AG04449 (cell line): ENCODE results near the gene NUCB1.
A peak's percentile ranks its signal among the peaks of the same experiment; 100 is the strongest.
"Not testable (repeated sequence)": the region's sequence is repeated elsewhere in the genome, so short reads cannot be mapped to it uniquely, and the experiment has no call there.

Source experiments
- CTCF ChIA-PET: fragments of 350-600 bp; formaldehyde crosslinking; extraction: SDS; loops from one replicate; lab custom pipeline; 2021; ENCODE audit warnings: antibody characterized with exemption; lab: Yijun Ruan, JAX
- POLR2A ChIA-PET: fragments of 400-600, 350-600 bp; formaldehyde crosslinking; extraction: SDS; loops from one replicate; lab custom pipeline; 2020; ENCODE audit warnings: antibody characterized with exemption, inconsistent platforms; lab: Yijun Ruan, JAX
- DNase-seq: peaks from one replicate; pipeline ENCODE4 v3.0.0-alpha.2; 2010; ENCODE audit warnings: low read depth, low spot score
- H3K4me3 ChIP-seq: 2 replicates; pipeline ENCODE4 v1.5.1; 2011; ENCODE audit warnings: low read depth, mild to moderate bottlenecking, control low read depth, low read length
- TF ChIP-seq, protein P1 (sequence below): IDR thresholded peaks from one replicate; pipeline ENCODE4 v1.5.1; 2011; ENCODE audit warnings: mild to moderate bottlenecking, moderate library complexity, low read length, control low read depth, inconsistent platforms; ENCODE audit not compliant: insufficient read depth; ENCODE audit errors: missing control alignments

Gene NUCB1

DNA sequence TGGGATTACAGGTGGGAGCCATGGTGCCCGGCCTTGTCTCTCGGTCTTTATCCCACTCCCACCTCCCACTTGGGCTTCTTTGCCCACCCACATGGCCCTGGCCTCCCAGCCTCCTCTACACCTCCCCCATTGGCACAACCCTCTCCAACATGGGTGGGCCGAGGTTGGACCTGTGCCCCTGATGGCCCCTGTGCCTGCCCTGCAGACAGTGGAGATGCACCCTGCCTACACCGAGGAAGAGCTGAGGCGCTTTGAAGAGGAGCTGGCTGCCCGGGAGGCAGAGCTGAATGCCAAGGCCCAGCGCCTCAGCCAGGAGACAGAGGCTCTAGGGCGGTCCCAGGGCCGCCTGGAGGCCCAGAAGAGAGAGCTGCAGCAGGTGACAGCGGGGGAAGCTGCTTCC is 20.8 kb downstream of the NUCB1 start:
- ChIA-PET CTCF (no interaction called here), POLR2A (interaction anchor here (1.4 kb wide), 1 partner anchor 49 kb away, joined by 3 read pairs; the partner anchor contains the start of gene PPP1R15A)
- H3K4me3 ChIP-seq: no peak overlapping the region
- TF ChIP-seq, protein P1, sequence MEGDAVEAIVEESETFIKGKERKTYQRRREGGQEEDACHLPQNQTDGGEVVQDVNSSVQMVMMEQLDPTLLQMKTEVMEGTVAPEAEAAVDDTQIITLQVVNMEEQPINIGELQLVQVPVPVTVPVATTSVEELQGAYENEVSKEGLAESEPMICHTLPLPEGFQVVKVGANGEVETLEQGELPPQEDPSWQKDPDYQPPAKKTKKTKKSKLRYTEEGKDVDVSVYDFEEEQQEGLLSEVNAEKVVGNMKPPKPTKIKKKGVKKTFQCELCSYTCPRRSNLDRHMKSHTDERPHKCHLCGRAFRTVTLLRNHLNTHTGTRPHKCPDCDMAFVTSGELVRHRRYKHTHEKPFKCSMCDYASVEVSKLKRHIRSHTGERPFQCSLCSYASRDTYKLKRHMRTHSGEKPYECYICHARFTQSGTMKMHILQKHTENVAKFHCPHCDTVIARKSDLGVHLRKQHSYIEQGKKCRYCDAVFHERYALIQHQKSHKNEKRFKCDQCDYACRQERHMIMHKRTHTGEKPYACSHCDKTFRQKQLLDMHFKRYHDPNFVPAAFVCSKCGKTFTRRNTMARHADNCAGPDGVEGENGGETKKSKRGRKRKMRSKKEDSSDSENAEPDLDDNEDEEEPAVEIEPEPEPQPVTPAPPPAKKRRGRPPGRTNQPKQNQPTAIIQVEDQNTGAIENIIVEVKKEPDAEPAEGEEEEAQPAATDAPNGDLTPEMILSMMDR: no peak
- no peak for DNase-seq

DNA sequence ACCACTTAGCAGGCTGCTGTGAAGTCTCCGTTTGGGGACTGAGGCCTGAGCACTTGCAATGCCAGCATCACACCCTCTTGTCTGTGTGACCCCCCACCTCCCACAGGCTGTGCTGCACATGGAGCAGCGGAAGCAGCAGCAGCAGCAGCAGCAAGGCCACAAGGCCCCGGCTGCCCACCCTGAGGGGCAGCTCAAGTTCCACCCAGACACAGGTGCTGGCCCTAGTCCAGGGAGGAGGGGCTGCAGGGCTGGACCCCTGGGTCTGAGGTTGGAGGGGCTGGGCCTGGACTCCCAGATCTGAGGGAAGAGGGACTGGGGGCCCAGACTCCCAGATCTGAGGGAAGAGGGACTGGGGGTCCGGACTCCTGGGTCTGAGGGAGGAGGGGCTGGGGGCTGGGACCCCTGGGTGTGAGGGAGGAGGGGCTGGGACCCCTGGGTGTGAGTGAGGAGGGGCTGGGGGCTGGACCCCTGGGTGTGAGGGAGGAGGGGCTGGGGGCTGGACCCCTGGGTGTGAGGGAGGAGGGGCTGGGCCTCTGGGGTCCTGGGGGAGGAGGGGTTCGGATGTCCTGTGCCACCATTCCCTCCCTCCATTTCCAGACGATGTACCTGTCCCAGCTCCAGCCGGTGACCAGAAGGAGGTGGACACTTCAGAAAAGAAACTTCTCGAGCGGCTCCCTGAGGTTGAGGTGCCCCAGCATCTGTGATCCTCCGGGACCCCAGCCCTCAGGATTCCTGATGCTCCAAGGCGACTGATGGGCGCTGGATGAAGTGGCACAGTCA is 21.8 kb downstream of the NUCB1 start:
- H3K4me3 ChIP-seq: no peak overlapping the region
- no peak for DNase-seq
- TF ChIP-seq, protein P1: no peak
- ChIA-PET CTCF (no interaction called here), POLR2A (no interaction called here)

DNA sequence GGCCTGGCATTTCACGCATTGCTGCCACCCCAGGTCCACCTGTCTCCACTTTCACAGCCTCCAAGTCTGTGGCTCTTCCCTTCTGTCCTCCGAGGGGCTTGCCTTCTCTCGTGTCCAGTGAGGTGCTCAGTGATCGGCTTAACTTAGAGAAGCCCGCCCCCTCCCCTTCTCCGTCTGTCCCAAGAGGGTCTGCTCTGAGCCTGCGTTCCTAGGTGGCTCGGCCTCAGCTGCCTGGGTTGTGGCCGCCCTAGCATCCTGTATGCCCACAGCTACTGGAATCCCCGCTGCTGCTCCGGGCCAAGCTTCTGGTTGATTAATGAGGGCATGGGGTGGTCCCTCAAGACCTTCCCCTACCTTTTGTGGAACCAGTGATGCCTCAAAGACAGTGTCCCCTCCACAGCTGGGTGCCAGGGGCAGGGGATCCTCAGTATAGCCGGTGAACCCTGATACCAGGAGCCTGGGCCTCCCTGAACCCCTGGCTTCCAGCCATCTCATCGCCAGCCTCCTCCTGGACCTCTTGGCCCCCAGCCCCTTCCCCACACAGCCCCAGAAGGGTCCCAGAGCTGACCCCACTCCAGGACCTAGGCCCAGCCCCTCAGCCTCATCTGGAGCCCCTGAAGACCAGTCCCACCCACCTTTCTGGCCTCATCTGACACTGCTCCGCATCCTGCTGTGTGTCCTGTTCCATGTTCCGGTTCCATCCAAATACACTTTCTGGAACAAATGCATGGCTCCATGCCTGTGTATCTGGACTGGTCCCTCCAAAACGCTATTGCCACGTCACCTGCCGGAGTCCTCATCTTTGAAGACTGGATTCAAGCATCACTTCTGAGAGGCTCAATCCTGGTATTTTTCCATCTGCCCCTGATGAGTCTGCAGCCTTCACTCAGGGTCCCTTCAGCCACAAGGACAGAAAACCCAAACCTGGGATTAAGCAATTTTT is 22.7 kb downstream of the NUCB1 start:
- DNase-seq: no peak
- CTCF ChIA-PET: interaction anchor here (1.5 kb wide), 1 partner anchor 70 kb away, joined by 3 read pairs; the partner anchor contains the start of genes GYS1 and RUVBL2
- no peak overlapping the region for H3K4me3 ChIP-seq
- TF ChIP-seq, protein P1: no peak
- POLR2A ChIA-PET: no interaction called here

DNA sequence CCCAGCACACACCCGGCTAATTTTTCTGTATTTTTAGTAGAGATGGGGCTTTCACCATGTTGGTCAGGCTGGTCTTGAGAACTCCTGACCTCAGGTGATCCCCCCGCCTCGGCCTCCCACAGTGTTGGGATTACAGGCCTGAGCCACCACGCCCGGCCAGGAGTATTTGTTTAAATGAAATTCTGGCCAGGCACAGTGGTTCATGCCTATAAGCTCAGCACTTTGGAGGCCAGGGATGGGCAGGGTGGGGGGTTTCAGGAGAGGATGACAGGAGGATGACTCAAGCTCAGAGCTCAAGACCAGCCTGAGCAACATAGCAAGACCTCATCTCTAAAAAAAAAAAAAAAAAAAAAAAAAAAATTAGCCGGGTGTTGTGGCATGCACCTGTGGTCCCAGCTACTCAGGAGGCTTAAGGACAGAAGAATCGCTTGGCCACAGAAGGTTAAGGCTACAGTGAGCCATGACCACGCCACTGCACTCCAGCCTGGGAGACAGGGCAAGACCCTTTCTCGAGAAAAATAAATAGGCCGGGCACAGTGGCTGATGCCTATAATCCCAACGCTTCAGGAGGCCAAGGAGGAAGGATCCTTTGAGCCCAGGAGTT is 25.2 kb downstream of the NUCB1 start:
- CTCF ChIA-PET: interaction anchor here (1.1 kb wide), 1 partner anchor 45 kb away, joined by 3 read pairs; no protein-coding TSS in a partner anchor
- POLR2A ChIA-PET: interaction anchor here (0.5 to 2.1 kb wide), 10 partner anchors 21 to 51 kb away, joined by 3 to 9 read pairs (median 4); partner anchors contain the start of genes BAX and NUCB1
- TF ChIP-seq, protein P1: no peak

DNA sequence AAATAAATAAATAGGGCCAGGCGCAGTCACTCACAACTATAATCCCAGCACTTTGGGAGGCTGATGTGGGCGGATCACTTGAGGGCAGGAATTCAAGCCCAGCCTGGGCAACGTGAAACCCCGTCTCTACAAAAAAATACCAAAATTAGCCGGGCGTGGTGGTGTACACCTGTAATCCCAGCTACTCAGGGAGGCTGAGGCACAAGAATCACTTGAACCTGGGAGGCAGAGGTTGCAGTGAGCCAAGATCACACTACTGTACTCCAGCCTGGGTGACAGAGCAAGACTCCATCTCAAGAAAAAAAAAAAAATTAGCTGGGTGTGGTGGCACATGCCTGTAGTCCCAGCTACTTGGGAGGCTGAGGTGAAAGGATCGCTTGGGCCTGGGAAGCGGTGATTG is 25.8 kb downstream of the NUCB1 start:
- CTCF ChIA-PET, DNase-seq, H3K4me3 ChIP-seq: not testable (repeated sequence)
- POLR2A ChIA-PET: interaction anchor here (1.2 to 2.1 kb wide), 7 partner anchors 25 to 52 kb away, joined by 3 to 9 read pairs (median 5); partner anchors contain the start of gene NUCB1

More for the DNA sequence above, 25.2 kb downstream of the NUCB1 start:
- peak; percentile 73 for DNase-seq
- H3K4me3 ChIP-seq: no peak overlapping the region

DNA sequence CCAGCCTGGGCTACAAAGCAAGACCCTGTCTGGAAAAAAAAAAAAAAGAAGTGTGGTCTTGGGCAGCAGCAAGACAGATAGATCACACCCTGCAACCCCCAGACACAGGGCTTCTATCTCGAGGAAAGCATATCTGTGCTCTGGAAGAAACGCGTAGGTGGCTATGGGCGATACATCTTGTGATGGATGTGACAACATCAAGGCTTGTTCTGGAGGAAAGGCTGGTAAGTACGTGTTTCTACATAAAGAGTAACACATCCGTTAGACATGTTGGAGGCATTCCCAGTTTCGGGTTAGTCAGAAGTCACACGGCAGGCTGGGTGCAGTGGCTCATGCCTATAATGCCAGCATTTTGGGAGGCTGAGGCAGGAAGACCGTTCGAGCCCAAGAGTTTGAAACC is 26.8 kb downstream of the NUCB1 start:
- DNase-seq: peak; percentile 92
- CTCF ChIA-PET: no interaction called here
- POLR2A ChIA-PET: interaction anchor here (0.7 kb wide), 1 partner anchor 44 kb away, joined by 3 read pairs; no protein-coding TSS in a partner anchor
- TF ChIP-seq, protein P1: no peak
- H3K4me3 ChIP-seq: no peak overlapping the region

DNA sequence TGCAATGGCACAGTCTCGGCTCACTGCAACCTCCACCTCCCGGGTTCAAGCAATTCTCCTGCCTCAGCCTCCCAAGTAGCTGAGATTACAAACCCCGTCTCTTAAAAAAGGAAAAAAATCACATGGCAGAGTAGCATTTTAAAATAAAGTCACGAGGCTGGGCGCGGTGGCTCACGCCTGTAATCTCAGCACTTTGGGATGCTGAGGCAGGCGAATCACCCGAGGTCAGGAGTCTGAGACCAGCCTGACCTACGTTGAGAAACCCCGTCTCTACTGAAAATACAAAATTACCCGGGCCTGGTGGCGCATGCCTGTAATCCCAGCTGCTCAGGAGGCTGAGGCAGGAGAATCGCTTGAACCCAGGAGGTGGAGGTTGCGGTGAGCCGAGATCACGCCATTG is 27.6 kb downstream of the NUCB1 start:
- DNase-seq, CTCF ChIA-PET, H3K4me3 ChIP-seq: not testable (repeated sequence)
- POLR2A ChIA-PET: interaction anchor here (0.7 kb wide), 1 partner anchor 45 kb away, joined by 3 read pairs; no protein-coding TSS in a partner anchor
